GM08714 (cell line): ENCODE results near the gene AOC3.
"Not testable (repeated sequence)": the region's sequence is repeated elsewhere in the genome, so short reads cannot be mapped to it uniquely, and the experiment has no call there.

ENCODE experiments used
- H3K4me3 ChIP-seq: fragments of 200-500 bp; sonication (Bioruptor generic); 2 replicates; pipeline ENCODE4 v1.5.1; 2014; ENCODE audit warnings: mild to moderate bottlenecking, low read length, inconsistent platforms
- ZNF274 ChIP-seq: IDR thresholded peaks from 2 replicates; pipeline ENCODE4 v1.6.1; 2012; ENCODE audit warnings: mild to moderate bottlenecking, low read depth, low read length

Gene AOC3

GRCh38 chr17:42868338-42868737, 17.3 kb downstream of the AOC3 start:
- H3K4me3 ChIP-seq = no peak overlapping the region
- TF ChIP-seq ZNF274 = no peak

- no peak for TF ChIP-seq ZNF274
- H3K4me3 ChIP-seq = no peak overlapping the region
Measured at GRCh38 chr17:42871647-42872046, 20.6 kb downstream of the AOC3 start.

GRCh38 chr17:42872251-42872965, 21.4 kb downstream of the AOC3 start:
- H3K4me3 ChIP-seq = no peak overlapping the region
- TF ChIP-seq ZNF274 = no peak

GRCh38 chr17:42873315-42873714, 22.3 kb downstream of the AOC3 start:
- TF ChIP-seq ZNF274 = no peak
- H3K4me3 ChIP-seq = no peak overlapping the region

GRCh38 chr17:42873932-42874695, 23.1 kb downstream of the AOC3 start:
- not testable (repeated sequence) for H3K4me3 ChIP-seq

GRCh38 chr17:42877037-42877436, 26.0 kb downstream of the AOC3 start:
- TF ChIP-seq ZNF274 = no peak

GRCh38 chr17:42878123-42878880, 27.3 kb downstream of the AOC3 start:
- H3K4me3 ChIP-seq = no peak overlapping the region
- TF ChIP-seq ZNF274 = no peak

More at GRCh38 chr17:42877037-42877436, 26.0 kb downstream of the AOC3 start:
- H3K4me3 ChIP-seq = no peak overlapping the region

GRCh38 chr17:42878924-42879595, 28.1 kb downstream of the AOC3 start:
- H3K4me3 ChIP-seq = no peak overlapping the region
- no peak for TF ChIP-seq ZNF274

- no peak overlapping the region for H3K4me3 ChIP-seq
- no peak for TF ChIP-seq ZNF274
Measured at GRCh38 chr17:42879596-42879985, 28.6 kb downstream of the AOC3 start.

GRCh38 chr17:42880776-42881310, 29.8 kb downstream of the AOC3 start:
- no peak overlapping the region for H3K4me3 ChIP-seq
- no peak for TF ChIP-seq ZNF274

GRCh38 chr17:42881706-42882105, 30.7 kb downstream of the AOC3 start:
- not testable (repeated sequence) for H3K4me3 ChIP-seq

GRCh38 chr17:42882166-42882565, 31.2 kb downstream of the AOC3 start:
- TF ChIP-seq ZNF274 = no peak
- no peak overlapping the region for H3K4me3 ChIP-seq

- no peak for TF ChIP-seq ZNF274
- no peak overlapping the region for H3K4me3 ChIP-seq
Measured at GRCh38 chr17:42883802-42884558, 33.0 kb downstream of the AOC3 start.

GRCh38 chr17:42885806-42886205, 34.8 kb downstream of the AOC3 start:
- H3K4me3 ChIP-seq = not testable (repeated sequence)
